Stimulated activated CD8-positive, alpha-beta memory T cell treated with anti-CD3 and anti-CD28 coated beads, Interleukin-12 subunit alpha, Interleukin-12 subunit beta, amount 100 ng/mL, for 1 hour (primary cell): ENCODE results near the gene USP20.
"Not testable (repeated sequence)": the region's sequence is repeated elsewhere in the genome, so short reads cannot be mapped to it uniquely, and the experiment has no call there.

Source experiments
- DNase-seq: peaks from one replicate; pipeline ENCODE4 v3.0.0-alpha.2; 2020; ENCODE audit warnings: low read depth

USP20 gene

GRCh38 chr9:129835128-129835859 lies at the start of gene USP20, which contains the start of gene C9orf78:
Gene USP20 (plus strand): TSS chr9:129835458. CDS start chr9:129852556, 17,098 bp downstream.
Gene C9orf78 (minus strand): TSS chr9:129835275. CDS start chr9:129835221, 54 bp downstream.
- peak; percentile 93 for DNase-seq

- DNase-seq, result no peak
Observed at GRCh38 chr9:129785866-129786265, 49.4 kb upstream of the USP20 start.

GRCh38 chr9:129786481-129786880 lies 48.8 kb upstream of the USP20 start:
- no peak for DNase-seq

GRCh38 chr9:129794549-129794948 lies 40.7 kb upstream of the USP20 start:
- no peak for DNase-seq

- not testable (repeated sequence) for DNase-seq
Observed at GRCh38 chr9:129796029-129796428, 39.2 kb upstream of the USP20 start.

GRCh38 chr9:129798973-129799372 lies 36.3 kb upstream of the USP20 start:
- no peak for DNase-seq

GRCh38 chr9:129801504-129801903 lies 33.8 kb upstream of the USP20 start:
- no peak for DNase-seq

- peak; percentile 88 for DNase-seq
Observed at GRCh38 chr9:129802833-129803675, 32.2 kb upstream of the USP20 start, which contains the start of gene TOR1B. Gene TOR1B (plus strand): TSS chr9:129803184. CDS start chr9:129803213, 29 bp downstream.

GRCh38 chr9:129803676-129804060 lies 31.6 kb upstream of the USP20 start:
- DNase-seq, result no peak

- no peak for DNase-seq
Observed at GRCh38 chr9:129806061-129806460, 29.2 kb upstream of the USP20 start.

GRCh38 chr9:129809346-129809745 lies 25.9 kb upstream of the USP20 start:
- DNase-seq, result no peak

- DNase-seq, result no peak
Observed at GRCh38 chr9:129810116-129810515, 25.1 kb upstream of the USP20 start.

- DNase-seq, result no peak
Observed at GRCh38 chr9:129810788-129811187, 24.5 kb upstream of the USP20 start.

- no peak for DNase-seq
Observed at GRCh38 chr9:129811967-129812363, 23.3 kb upstream of the USP20 start.

- no peak for DNase-seq
Observed at GRCh38 chr9:129812385-129812784, 22.9 kb upstream of the USP20 start.

GRCh38 chr9:129813661-129814060 lies 21.6 kb upstream of the USP20 start:
- no peak for DNase-seq

- no peak for DNase-seq
Observed at GRCh38 chr9:129814432-129815223, 20.6 kb upstream of the USP20 start.

- no peak for DNase-seq
Observed at GRCh38 chr9:129815278-129815677, 20.0 kb upstream of the USP20 start.

GRCh38 chr9:129816501-129817435 lies 18.5 kb upstream of the USP20 start:
- no peak for DNase-seq

GRCh38 chr9:129822898-129823541 lies 12.2 kb upstream of the USP20 start:
- no peak for DNase-seq

GRCh38 chr9:129823542-129823934 lies 11.7 kb upstream of the USP20 start:
- DNase-seq, result no peak
